KG1 (cell line): ENCODE data around the gene PARP12.

Experiments used
- DNase-seq: peaks from one replicate; lab custom pipeline; 2025; lab: John Stamatoyannopoulos, UW

PARP12 gene

DNA sequence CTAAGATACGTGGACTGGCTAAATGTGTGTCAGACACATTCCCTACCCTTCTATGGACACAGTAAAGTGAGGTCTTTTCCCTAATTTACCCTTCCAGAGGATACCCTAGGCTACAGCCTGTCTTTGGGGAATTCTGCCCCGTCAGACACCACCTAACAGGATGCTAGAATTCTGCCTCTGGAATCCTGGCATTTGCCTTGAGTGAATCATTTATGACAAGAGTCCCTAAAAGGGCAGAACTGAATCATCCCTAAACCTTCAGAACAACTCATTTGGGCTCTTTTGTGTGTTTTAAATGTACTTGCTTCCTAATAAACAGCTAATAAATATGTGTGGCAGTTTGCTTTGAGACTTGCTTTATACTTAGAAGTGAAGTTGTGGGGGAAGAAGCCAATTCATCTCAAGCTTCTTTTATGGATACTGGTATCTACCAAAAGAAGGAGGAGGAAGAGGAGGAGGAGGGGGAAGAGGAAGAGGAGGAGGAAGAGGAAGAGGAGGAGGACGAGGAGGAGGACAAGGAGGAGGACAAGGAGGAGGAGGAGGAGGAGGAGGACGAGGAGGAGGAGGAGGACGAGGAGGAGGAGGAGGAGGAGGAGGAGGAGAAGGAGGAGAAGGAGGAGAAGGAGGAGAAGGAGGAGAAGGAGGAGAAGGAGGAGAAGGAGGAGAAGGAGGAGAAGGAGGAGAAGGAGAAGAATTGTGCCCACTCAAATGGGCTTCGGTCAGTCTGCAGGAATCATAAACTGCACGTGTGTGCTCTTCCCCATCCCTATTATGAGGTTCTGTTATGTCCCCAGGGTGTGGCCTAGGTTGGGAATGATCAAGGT is 27.1 kb downstream of the PARP12 start:
- DNase-seq = no peak

DNA sequence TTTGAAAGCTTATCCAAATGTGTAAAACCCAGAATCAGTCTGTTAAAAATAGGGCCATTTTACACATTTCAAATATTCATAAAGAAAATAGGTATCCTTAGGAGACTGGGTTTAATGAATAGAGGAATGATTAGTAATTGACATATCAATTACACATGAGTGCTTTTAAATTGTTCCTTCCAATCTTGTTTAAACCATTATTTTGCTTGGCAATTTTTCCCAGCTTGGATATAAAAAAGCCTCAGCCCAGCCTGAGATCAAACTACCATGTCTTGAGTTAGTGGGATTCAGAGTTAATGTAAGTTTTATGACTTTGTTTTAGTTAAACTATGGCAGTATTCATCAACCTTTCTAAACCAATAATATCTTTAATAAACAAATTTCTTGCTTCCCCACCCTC is 28.3 kb downstream of the PARP12 start:
- no peak for DNase-seq

DNA sequence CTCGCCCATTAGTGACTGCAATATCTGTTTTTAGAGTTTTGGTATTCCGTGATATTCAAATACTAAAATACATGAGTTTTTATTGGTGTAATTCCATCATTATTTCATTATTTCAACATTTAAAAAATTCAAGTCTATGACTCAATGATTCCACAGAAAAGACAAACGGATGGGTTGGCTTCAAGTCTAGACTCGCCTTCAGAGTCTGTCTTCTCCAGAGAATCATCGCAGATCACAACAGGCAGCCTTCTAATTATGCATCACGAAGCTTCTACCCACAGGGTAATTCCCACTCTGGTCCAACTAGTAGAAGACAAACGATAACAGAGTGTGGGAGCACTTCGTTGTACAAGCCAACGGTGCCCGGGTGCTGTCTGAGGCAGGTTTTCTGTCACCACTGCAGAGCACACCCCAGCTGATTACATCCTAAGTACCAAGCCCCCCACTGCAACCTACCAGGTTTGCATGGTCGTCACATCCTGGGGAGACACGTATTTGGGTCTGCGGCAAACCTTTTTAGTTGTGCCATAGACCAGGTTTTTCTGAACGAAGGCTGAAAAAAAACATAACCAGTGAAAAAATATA is 28.9 kb downstream of the PARP12 start:
- DNase-seq = no peak

DNA sequence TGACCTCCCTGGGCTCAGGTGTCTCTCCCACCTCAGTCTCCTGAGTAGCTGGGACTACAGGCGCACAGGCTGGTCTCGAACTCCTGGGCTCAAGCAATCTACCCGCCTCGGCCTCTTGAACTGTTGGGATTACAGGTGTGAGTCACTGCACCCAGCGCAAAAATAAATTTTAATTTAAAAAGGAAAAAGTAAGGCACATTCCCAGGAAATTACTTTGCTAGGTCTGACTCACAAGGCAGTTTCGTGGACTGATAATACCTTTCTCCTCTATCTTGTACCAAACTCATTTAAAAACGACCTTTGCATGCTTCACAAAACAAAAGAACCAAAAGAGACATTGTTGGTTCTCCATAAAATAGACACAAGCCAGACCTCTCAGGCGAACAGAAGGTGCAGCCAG is 29.7 kb downstream of the PARP12 start:
- DNase-seq = no peak

DNA sequence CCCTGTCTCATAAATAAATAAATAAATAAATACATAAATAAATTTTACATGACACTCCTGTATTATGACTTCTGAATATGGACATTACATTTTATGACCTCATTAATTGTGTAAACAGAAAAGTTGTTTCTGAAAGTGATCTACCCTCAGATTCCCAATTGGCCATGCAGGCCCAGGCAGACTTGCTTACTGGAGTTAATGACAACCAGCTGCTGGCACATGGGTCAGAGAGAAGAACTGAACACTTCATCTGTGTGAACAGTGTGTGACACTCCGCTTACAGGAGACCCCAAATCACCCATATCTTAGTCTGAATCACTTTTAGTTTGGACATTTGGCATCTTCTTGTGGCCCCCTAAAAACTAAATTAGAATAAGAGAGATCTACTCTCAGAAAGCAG is 31.4 kb downstream of the PARP12 start:
- DNase-seq = no peak

DNA sequence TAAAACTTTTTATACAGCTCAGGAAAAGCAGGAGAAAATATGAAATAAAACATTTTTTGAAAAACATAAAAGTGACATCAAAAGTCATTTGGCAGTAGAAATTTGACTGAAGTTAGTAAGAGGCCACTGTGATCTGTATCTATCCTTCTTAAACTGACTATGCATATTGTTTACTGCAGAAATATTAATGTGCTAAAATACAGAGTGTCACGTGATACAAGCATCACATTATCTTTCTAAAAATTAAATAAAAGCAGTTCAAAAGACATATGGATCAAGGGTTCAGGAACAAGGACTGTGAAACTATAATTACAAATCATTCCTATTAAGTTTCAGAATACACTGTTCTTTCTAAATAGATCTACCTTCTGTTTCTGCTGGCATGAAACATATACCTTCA is 33.7 kb downstream of the PARP12 start:
- no peak for DNase-seq

DNA sequence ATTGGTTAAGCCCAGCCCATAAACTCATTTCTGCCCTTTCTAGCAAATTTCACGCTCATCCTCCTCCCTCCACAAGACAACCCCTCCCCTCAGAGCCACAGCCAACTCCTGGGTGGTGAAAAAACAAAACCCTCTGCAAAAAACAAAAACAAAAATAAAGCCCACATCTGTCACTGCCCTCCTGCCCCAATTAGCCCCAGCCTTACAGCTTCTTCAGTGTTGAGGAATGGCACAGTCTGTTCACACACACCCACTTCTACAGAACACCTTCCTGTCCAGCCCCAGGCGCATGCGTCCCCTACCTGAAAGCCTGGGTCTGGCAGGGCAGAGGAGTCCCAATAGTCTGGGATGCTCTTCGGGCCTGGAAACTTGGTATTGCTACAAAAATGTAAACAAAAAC is 34.4 kb downstream of the PARP12 start:
- no peak for DNase-seq

DNA sequence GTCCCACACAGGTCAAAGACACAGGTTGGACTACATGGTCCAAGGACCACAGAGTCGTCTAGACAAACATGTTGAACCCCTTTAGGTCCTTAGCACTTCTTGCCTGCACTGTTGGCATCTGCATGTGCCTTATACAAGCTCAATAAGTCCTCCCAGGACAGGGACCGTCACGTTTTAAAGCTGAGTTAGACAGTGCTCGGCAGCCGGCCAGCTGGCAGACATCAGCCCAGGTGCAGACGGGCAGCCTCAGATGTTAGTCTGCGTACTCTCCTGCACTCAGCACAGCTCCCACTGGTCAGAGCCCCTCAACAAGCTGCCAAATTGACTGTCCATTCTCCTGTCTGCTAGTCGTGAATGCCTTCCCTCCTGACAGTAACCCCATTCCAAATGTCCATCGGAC is 34.9 kb downstream of the PARP12 start:
- no peak for DNase-seq

DNA sequence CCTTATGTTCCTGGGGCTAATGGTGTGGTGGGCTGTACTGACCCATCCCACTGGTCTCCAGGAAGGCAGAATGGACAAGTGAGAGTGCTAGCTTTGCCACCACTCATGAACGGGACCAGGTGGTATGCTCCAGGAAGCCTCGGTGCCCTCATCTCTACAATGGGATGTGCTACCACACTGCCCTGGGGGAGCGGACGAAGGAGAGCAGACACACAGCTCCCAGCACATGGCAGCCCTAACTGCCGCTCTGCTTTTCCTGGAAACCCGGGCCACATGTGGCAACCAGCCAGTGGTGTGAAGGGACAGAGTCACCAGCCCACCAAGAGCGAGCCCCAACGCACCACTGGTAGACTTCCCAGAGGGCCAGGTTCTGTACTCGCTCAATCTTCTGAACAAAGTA is 35.8 kb downstream of the PARP12 start:
- DNase-seq = no peak

DNA sequence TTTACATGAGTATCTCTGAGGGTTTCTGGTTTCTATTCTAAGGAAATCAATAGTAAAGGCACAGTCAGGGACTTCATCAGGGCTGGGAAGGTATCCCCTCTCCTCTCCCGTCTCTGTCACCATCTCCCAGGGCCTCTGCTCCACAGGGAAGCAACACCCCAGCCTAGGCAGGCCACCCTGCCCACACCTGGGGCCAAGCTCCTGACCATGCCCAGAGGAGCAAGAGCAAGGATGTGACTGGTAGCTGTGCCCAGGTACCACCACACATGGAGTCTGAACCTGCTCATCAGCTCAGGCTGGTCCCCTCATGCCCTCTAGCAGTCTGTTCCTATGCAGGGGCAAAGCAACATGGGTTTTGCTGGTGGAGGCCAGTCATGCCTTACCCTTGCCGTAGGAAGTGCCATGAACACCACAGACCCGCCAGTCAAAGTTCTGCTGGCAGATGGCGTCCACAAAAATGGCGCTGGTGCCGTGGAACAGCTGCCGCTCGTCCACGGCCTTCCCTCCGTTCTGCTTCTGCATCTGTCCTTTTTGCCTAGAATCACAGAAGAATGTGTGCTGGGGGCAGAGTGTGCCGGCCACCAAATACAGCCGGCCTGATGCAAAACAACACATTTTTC is 36.8 kb downstream of the PARP12 start:
- no peak for DNase-seq

DNA sequence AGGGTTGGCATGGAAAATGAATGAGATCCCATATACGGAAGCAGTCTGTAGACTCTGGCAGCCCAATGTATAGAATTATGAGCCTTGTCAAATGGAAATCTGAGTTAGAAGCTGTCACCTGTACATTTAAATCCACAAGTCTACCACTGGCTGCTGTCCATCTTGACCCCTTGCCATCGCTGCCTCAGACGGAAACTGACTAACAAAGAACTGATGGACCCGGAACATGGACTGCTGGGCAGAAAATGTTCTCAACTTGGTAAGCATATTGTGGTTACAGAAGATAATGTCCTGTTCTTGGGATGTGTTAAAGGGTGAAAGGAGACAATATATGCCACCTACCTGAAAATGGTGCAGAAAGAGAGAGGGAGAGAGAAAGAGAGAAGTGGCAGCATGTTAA is 37.5 kb downstream of the PARP12 start:
- DNase-seq = no peak

DNA sequence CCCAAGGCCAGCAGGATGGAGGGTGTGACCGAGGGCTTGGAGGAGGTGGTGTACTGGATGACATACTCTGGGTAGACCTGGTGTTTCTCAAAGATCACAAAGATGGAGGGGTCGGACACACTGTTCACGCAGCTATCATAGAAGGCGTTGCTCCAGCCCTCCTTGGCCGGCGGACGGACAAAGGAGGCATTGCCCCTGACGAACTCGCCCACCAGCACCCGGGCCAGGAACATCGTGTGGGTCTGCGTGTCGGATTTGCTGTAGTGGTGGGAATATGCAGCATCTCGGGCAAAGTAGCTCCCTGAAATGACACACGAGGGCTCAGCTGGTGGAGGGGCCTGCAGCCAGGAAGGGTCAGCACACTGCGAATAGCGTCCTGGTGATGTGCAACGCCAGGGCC is 38.2 kb downstream of the PARP12 start:
- no peak for DNase-seq

DNA sequence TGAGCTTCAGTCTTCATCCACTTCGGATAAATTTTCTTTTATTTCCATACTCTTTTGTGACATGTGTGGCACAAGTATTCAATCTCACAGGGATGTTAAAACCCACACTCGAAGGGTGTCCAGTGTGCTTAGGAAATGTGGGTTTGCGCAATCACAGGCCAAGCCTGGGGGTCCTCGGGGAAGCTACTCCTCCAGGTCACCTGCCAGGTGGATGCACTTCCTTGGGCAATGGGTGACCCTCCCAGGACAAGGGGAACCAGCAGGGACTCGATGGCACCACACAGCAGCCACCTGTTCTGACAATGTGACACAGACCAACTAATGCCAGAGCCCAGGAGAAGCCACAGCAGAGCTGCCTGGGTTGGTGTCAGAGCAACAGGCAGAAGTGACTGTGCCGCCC is 39.0 kb downstream of the PARP12 start:
- no peak for DNase-seq

DNA sequence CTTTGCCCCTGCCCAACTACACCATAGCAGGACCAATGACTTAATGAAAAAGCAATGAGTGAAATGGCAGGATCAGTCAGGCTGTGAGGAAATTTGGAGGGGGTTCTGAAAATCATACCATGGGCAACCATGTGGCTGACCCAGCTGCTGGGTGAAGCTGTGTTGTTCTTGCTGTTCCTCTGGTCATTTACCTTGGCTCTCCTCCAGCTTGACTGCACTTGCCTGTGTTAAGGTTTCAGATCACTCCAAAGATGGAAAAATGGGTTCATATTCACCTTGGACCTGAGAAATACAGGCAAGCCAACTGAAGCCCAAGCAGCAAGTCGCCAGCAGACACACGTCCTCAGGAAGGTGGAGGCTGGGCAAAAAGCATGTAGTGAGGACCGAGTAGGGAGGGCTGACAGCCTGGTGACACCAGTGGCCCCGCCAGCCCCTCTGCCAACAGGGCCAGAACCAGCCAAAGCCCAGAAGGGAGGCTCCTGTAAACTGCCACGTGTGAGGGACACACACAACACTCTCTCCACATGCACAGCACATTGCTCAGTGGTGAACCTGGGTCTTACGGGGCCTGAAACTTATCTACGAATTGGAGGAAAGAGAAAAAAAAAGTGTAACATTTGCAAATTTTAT is 40.1 kb downstream of the PARP12 start:
- DNase-seq = no peak

DNA sequence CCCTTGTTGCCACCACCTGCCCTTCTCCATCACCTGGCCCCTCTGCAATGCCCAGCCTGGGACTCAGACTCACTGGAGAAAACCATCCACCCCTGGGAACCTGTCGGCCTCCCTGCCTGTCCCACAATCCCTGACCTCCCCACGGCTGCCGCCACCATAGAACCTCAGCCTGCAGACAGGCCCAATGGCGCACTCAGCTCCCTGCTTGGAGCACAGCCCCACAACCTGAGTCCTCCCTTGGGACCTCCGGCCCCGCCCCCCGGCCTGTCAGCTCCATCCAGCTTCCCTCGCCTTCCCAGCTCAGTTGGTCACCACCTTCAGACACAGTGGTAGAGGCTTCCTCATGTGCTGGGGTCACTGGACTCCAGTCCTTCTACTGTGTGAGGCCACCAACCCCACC is 41.1 kb downstream of the PARP12 start:
- no peak for DNase-seq

DNA sequence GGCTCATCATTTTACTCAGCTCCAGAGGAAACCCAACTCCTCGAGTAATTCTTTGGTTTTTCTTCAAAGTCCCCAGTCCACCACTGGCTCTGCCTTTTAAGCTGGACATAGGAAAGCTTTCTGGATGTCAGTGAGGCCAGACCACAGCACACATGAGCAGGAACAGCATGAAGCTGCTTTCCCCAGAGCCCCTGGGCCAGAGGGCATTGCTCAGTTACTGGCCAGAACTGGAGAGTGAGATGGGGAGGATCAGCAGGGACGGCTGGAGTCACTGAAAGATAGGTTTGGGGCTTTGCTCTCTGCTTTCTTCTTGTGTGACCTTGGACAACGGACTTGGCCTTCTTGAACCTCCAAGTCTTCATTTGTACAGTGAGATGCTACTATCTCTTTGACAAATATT is 43.1 kb downstream of the PARP12 start:
- DNase-seq = no peak

DNA sequence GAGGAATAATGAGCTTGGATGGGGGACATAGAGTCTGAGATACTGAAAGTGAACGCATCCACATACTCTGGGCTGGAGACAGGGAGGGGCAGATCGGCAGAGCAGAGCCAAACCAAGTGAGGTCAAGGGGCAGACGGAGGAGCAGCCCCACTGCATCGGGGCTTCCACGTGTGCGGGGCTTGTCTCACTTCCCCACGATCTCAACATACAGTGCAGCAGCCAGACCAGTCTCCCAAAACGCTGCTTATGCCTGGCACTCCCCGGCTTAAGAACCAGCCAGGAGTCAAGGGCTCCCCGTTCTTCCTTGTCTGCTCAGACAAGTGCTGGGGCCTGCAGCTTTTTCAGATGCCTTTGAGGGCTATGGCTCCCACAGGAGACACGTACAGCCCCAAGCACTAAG is 43.6 kb downstream of the PARP12 start:
- DNase-seq = no peak

DNA sequence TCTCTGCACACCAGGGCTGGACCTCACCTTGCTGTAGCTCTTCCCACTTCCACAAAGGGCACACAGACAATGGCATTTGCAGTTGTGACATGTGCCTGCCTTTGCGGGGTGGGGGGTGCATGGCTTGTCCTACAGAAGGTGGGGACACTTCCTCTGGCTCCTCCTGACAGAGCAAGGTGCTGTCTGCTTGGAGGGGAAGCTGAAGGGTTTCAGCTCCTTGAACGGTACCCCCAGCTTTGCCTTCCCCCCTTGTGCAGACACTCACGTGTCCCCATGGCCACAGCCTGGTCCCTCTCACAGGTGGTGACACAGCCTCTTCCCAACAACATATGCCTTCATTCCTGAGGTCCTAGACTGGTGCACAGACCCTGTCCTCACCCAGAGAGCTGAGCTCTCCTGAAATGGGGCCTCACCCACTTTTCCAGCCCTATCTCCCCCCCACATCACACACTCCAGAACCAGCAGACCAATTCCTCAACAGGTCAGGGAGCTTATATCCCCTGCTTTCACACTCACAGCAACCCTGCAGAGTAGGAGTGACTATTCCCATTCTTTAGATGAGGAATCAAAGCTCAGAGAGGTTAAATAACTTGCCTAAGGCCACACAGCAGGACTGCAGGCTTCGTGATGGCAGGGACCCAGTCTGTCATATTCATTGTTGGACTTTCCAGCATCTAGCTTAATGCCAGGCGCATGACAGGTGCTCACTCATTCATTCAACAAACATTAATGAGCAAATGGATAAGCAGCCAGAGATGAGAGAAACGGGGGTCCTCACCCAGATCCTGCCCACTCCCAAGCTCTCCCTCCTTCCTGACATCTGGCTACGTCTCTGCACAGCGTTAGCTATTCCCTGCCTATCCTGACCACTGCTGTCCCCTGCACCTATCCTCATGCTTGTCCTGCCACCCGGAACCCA is 44.4 kb downstream of the PARP12 start:
- no peak for DNase-seq

DNA sequence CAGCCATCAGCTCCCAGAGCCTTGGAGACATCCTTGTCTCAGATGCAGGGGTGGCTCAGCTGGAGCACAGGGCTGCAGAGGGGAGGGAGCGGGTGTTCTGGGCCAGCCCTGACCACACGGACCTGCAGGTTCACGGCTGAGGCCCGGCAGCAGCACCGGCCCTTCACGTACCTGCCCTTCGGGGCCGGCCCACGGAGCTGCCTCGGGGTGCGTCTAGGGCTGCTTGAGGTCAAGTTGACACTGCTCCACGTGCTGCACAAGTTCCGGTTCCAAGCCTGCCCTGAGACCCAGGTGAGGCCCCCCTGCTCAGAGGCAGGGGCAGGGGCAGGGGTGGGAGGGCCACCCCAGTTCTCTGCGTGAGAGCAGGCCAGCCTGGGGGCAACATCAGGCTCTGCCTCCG is 45.2 kb downstream of the PARP12 start:
- DNase-seq = no peak

DNA sequence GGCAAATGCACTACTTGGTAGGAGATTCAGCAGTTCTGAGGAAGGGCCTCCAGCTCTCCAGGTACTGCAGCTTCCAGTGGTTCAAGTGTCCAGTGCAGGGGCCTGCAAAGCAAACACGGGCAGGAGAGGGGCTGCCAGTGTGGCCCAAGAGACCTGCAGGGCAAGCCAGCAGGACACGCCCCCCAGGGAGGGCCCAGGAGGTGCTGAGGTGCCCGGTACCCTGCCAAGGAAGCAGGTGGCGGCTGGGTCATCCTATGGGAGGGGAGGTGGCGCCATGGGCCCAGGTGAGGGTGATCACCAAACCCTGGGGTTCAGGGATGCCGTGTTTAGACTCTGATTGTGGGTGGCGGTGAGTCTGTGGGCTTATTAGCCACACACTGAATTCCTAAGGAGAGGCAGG is 45.7 kb downstream of the PARP12 start:
- DNase-seq = no peak

DNA sequence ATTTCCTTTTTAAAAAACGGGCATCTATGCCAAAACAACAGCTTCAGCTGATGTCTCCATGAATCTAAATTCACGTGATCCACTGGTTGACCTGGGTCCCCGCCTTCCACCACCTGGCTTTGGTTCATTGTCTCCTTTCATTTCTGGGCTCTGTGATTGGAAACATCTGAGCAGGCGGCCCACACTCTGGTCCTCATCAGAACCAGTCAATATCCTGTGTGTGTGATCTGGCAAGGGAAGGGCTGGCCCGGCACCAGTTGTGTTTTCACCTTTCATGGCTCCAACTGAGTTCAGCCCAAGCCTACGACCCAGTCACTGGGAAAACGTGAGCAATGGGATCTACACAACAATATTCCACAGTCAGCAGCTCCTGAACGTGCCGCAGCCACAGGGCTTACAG is 46.2 kb downstream of the PARP12 start:
- no peak for DNase-seq

DNA sequence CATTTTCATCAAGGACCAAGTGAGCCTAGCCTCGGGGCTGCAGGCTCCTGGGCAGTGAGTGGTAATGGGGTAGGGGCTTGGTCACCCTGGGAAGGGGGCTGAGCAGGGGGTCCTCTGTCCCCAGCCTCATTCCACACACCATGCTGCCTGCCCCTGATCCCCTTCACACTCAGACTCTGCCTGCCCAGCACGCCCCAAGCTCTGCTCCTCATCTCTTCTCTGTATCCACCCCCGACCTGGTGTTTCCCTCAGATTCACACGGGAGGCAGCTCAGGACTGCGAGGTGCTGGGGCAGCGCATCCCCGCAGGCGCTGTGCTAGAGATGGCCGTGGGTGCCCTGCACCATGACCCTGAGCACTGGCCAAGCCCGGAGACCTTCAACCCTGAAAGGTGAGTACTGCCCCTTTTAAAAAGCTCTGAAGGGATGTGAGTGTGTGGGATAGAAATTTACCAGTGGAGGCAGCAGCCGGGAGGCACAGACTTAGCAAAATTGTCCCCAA is 47.2 kb downstream of the PARP12 start:
- DNase-seq = no peak
